PC-9 (cell line): Measurements from ENCODE around the gene IGSF22.

Experiments used
- EZH2 ChIP-seq: fragments of 200-600 bp; sonication (generic); IDR thresholded peaks from 2 replicates; pipeline ENCODE4 v1.8.0; 2017; ENCODE audit warnings: antibody characterized with exemption, low read depth
- TF ChIP-seq, protein P1 (sequence below): fragments of 200-600 bp; sonication (generic); conservative IDR thresholded peaks from 2 replicates; pipeline ENCODE4 v1.6.1; 2017; ENCODE audit warnings: mixed run types, antibody characterized with exemption, mild to moderate bottlenecking, moderate library complexity

DNA sequence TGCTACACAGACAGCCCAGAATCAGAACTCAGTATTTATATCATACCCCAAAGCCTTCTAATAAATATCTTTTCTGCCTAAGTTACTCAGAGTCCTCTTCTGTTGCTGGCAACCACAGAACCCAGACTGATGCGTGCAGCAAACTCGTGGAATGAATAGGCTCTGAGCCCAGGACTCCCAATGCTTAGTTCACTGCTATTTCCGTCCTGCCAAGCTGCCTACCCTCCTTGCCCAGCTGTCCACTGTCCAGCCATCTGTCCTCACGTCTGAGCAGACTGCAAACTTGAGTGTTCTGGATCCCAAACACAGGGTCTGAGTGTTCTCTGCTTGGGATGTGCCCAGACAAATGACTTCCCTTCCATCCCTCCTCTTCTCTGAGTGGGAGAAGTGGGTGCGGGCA is 46.2 kb upstream of the IGSF22 start:
- TF ChIP-seq, protein P1, sequence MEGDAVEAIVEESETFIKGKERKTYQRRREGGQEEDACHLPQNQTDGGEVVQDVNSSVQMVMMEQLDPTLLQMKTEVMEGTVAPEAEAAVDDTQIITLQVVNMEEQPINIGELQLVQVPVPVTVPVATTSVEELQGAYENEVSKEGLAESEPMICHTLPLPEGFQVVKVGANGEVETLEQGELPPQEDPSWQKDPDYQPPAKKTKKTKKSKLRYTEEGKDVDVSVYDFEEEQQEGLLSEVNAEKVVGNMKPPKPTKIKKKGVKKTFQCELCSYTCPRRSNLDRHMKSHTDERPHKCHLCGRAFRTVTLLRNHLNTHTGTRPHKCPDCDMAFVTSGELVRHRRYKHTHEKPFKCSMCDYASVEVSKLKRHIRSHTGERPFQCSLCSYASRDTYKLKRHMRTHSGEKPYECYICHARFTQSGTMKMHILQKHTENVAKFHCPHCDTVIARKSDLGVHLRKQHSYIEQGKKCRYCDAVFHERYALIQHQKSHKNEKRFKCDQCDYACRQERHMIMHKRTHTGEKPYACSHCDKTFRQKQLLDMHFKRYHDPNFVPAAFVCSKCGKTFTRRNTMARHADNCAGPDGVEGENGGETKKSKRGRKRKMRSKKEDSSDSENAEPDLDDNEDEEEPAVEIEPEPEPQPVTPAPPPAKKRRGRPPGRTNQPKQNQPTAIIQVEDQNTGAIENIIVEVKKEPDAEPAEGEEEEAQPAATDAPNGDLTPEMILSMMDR = no peak
- no peak for TF ChIP-seq EZH2
